Measurements from ENCODE around the gene MLH1. TPM values are rescaled to one million over a fixed set of nuclear protein-coding genes. Genes with fewer than 3 reads are reported as not detected.

The MLH1 gene
- total and polyA plus RNA-seq, 10 donors, result 16.6 to 38.8 (median 30.4) TPM

DNA sequence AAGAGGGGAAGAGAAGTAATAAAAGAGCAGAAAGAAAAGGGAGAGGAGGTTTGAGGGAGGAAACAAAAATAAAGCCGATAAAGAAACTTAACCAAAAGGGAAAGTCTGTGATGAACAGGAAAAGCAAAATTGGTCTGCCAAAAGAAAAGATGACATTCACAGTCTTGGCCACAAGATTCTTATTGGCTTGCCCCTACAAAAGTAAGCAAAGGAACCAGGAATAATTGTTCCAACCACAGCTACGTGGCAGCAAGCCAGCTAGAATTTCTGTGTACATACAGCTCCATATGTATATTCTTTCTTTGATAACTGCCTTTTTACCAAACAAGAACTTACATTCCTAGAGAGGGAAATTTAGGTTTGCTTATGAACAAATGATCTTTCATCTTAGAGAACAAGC is 79.6 kb downstream of the MLH1 start:
- 7 to 28% (median 12%) methylated on average over 2 of the region's 2 CpGs for WGBS, 5 donors
- H3K27me3 ChIP-seq (replicated peaks in 1 of 7), result no peaks in the 10 kb centered on the region
- H3K27ac ChIP-seq, result peak overlapping the region in 2 of 8 donors; percentile 12 to 34
- H3K9me3 ChIP-seq, result no peaks in the 10 kb centered on the region
- peaks cover 0 to 100% (median 22%) of the 10 kb centered on the region in 6 donors for H3K36me3 ChIP-seq
- intact Hi-C loops (cut with DNase I; ENCODE audit: low total_unique reads), result no loop called here
- TF ChIP-seq POLR2AphosphoS5 (IDR thresholded peaks at IDR 0.05) (no peak), POLR2A (IDR thresholded peaks at IDR 0.05) (no peak)
- TF ChIP-seq, protein P1, sequence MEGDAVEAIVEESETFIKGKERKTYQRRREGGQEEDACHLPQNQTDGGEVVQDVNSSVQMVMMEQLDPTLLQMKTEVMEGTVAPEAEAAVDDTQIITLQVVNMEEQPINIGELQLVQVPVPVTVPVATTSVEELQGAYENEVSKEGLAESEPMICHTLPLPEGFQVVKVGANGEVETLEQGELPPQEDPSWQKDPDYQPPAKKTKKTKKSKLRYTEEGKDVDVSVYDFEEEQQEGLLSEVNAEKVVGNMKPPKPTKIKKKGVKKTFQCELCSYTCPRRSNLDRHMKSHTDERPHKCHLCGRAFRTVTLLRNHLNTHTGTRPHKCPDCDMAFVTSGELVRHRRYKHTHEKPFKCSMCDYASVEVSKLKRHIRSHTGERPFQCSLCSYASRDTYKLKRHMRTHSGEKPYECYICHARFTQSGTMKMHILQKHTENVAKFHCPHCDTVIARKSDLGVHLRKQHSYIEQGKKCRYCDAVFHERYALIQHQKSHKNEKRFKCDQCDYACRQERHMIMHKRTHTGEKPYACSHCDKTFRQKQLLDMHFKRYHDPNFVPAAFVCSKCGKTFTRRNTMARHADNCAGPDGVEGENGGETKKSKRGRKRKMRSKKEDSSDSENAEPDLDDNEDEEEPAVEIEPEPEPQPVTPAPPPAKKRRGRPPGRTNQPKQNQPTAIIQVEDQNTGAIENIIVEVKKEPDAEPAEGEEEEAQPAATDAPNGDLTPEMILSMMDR (IDR thresholded peaks at IDR 0.05 in 8 of 11, conservative IDR thresholded peaks at IDR 0.05 in 3 of 11), result no peak
- no peak for DNase-seq
- no peak overlapping the region for H3K4me3 ChIP-seq
- peaks cover 0 to 12% (median 3%) of the 10 kb centered on the region in 6 donors for H3K4me1 ChIP-seq

DNA sequence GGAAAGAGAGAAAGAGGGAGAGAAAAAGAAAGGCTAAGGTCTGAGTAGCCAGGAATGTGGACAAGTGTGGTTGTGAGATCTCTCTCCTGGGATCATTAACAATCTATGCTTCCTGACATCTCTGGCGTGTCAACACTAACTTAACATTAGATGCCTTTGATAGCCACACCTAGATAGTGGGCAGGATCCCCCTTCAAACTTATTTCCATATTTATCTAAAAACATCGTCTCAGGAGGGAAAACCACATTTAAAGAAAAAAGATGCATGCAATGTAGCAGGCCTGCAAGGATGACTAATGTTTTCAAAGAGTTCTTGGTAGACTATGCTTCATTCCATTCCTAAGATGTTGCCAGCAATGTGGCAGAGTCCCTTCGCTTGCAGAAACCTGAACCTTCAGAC is 80.9 kb downstream of the MLH1 start:
- Histone ChIP-seq H3K27me3 (replicated peaks in 1 of 7) (no peaks in the 10 kb centered on the region), H3K9me3 (no peaks in the 10 kb centered on the region), H3K4me3 (no peak overlapping the region), H3K4me1 (peaks cover 0 to 12% (median 3%) of the 10 kb centered on the region in 6 donors), H3K27ac (no peak overlapping the region), H3K36me3 (peaks cover 0 to 100% (median 31%) of the 10 kb centered on the region in 6 donors)
- TF ChIP-seq POLR2AphosphoS5 (IDR thresholded peaks at IDR 0.05), result no peak
- TF ChIP-seq, protein P1 (IDR thresholded peaks at IDR 0.05 in 8 of 11, conservative IDR thresholded peaks at IDR 0.05 in 3 of 11), result no peak
- no peak for TF ChIP-seq POLR2A (IDR thresholded peaks at IDR 0.05)
- intact Hi-C loops (cut with DNase I; ENCODE audit: low total_unique reads), result no loop called here
- DNase-seq, result no peak
- 61 to 85% (median 80%) methylated on average over 3 of the region's 3 CpGs for WGBS, 5 donors

DNA sequence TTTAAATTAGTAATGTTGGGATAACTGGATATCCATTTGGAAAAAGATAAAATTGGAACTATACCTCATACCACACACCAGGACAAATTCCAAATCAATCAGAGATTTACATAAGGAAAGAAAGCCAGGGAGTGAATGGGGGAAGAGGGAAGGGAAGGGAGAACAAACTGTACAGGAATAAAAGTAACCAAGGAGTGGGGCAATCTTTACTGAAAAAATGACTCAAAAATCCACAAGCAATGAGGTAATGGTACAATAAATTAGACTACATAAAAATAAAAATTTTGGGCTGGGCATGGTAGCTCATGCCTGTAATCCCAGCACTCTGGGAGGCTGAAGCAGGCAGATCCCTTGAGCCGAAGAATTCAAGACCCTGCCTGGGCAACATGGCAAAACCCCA is 82.6 kb downstream of the MLH1 start:
- Histone ChIP-seq H3K4me1 (peaks cover 0 to 12% (median 3%) of the 10 kb centered on the region in 6 donors), H3K36me3 (peaks cover 0 to 100% (median 38%) of the 10 kb centered on the region in 6 donors), H3K9me3 (no peaks in the 10 kb centered on the region), H3K27me3 (replicated peaks in 1 of 7) (no peaks in the 10 kb centered on the region), H3K4me3 (no peak overlapping the region), H3K27ac (no peak overlapping the region)
- intact Hi-C loops (cut with DNase I; ENCODE audit: low total_unique reads), result no loop called here
- DNase-seq, result no peak
- 95 to 100% (median 98%) methylated on average over 1 of the region's 1 CpG for WGBS, 5 donors
- no peak for TF ChIP-seq POLR2AphosphoS5 (IDR thresholded peaks at IDR 0.05)

DNA sequence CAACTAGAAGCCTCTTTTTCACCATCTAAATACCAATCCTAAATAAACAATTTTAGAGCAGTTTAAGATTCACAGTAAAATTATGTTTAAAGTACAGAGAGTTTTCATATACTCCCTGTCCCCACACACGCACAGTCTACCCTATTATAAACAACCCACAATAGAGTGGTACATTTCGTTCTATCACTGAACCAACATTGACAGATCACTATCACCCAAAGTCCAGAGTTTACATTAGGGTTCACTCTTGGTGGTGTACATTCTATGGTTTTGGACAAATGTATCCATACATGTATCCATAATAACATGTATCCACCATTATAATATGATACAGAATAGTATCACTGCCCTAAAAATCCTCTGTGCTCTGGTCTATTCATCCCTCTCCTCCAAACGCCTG is 89.0 kb downstream of the MLH1 start:
- intact Hi-C loops (cut with DNase I; ENCODE audit: low total_unique reads), result no loop called here
- Histone ChIP-seq H3K4me3 (no peak overlapping the region), H3K9me3 (no peaks in the 10 kb centered on the region), H3K27ac (no peak overlapping the region), H3K4me1 (peaks cover 0 to 14% (median 4%) of the 10 kb centered on the region in 6 donors), H3K36me3 (peaks cover 0 to 87% (median 32%) of the 10 kb centered on the region in 6 donors), H3K27me3 (replicated peaks in 1 of 7) (no peaks in the 10 kb centered on the region)
- no peak for DNase-seq
- TF ChIP-seq POLR2A (IDR thresholded peaks at IDR 0.05) (no peak), POLR2AphosphoS5 (IDR thresholded peaks at IDR 0.05) (no peak)
- TF ChIP-seq, protein P1 (IDR thresholded peaks at IDR 0.05 in 8 of 11, conservative IDR thresholded peaks at IDR 0.05 in 3 of 11), result no peak
- 85 to 96% (median 95%) methylated on average over 3 of the region's 3 CpGs for WGBS, 5 donors

DNA sequence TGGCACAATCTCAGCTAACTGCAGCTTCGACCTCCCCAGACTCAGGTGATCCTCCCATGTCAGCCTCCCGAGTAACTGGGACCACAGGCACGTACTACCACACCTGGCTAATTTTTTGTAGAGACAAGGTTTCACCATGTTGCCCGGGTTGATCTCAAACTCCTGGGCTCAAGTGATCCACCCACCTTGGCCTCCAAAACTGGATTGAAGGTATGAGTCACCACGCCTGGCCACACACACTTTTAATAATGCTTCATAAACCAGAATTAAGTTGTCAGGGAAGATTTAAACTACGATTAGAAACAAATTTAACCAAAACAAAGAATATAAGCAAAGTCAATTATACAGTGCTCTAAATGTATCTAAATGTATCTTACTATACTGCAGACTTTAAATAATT is 93.6 kb downstream of the MLH1 start:
- DNase-seq, result no peak
- Histone ChIP-seq H3K4me3 (no peak overlapping the region), H3K27ac (no peak overlapping the region), H3K27me3 (replicated peaks in 1 of 7) (no peaks in the 10 kb centered on the region), H3K4me1 (peaks cover 0 to 19% (median 5%) of the 10 kb centered on the region in 6 donors), H3K9me3 (no peaks in the 10 kb centered on the region), H3K36me3 (peaks cover 0 to 84% (median 17%) of the 10 kb centered on the region in 6 donors)
- 95 to 99% (median 99%) methylated on average over 6 of the region's 6 CpGs for WGBS, 5 donors
- TF ChIP-seq, protein P1 (IDR thresholded peaks at IDR 0.05 in 8 of 11, conservative IDR thresholded peaks at IDR 0.05 in 3 of 11), result no peak
- TF ChIP-seq POLR2AphosphoS5 (IDR thresholded peaks at IDR 0.05) (no peak), POLR2A (IDR thresholded peaks at IDR 0.05) (no peak)
- intact Hi-C loops (cut with DNase I; ENCODE audit: low total_unique reads), result no loop called here

Measured in spleen (tissue), 11 donors.